Right lobe of liver (tissue), 6 donors: ENCODE data around the gene COG8. TPM values are rescaled to one million over a fixed set of nuclear protein-coding genes. Genes with fewer than 3 reads are reported as not detected.
A peak's percentile ranks its signal among the peaks of the same experiment; 100 is the strongest.
"Not testable (repeated sequence)": the region's sequence is repeated elsewhere in the genome, so short reads cannot be mapped to it uniquely, and the experiment has no call there.

Experiments
- ATAC-seq, 4 donors: fragments of 200-7000 bp; cut with Tn5 transposase; one replicate each; pipeline ENCODE4 v1.9.1; 2020; ENCODE audit warnings: mild to moderate bottlenecking in 4 of 4, moderate library complexity in 4 of 4
- DNase-seq, 3 donors: peaks; one replicate each; pipeline ENCODE4 v3.0.0-alpha.2; 2020
- H3K27ac ChIP-seq, 3 donors: fragments of 200-600 bp; one replicate each; pipeline ENCODE4 v1.8.0; 2022
- H3K27me3 ChIP-seq, 2 donors: fragments of 200-600 bp; one replicate each; pipeline ENCODE4 v1.8.0; 2022
- H3K36me3 ChIP-seq, 4 donors: fragments of 200-600 bp; sonication (generic) in 1 of 4; one replicate each; pipeline versions ENCODE4 v1.5.1 to v1.8.0; 2017 to 2022; ENCODE audit warnings: control low read depth in 1 of 4
- H3K4me1 ChIP-seq, 4 donors: fragments of 200-600 bp; sonication (generic) in 1 of 4; one replicate each; pipeline versions ENCODE4 v1.5.1 to v1.8.0; 2017 to 2022; ENCODE audit warnings: control low read depth in 1 of 4
- H3K4me3 ChIP-seq, 3 donors: fragments of 200-600 bp; one replicate each; pipeline ENCODE4 v1.8.0; 2022
- H3K9me3 ChIP-seq, 4 donors: fragments of 200-600 bp; sonication (generic) in 1 of 4; one replicate each; pipeline versions ENCODE4 v1.5.1 to v1.8.0; 2017 to 2022; ENCODE audit warnings: control low read depth in 1 of 4
- POLR2A ChIP-seq: fragments of 450-650 bp; IDR thresholded peaks from one replicate; pipeline ENCODE4 v1.6.1; 2017; ENCODE audit warnings: antibody characterized with exemption, mild to moderate bottlenecking
- WGBS: methylation state at CpG from one replicate; pipeline ENCODE4 v1.1.6; 2018; ENCODE audit warnings: low coverage, low lambda C conversion rate; ENCODE audit not compliant: insufficient coverage; ENCODE audit errors: missing lambda C conversion rate; 5-methylcytosine and 5-hydroxymethylcytosine counted together
- intact Hi-C, 2 donors: fragments of 100-400 bp; cut with DNase I; formaldehyde crosslinking; loops; one replicate each; pipeline versions ENCODE4 v1.11.2 to v1.14.1; 2022
- total RNA-seq, 6 experiments: library from RNA; depleted of rRNA in 2 of 6; stranded (reverse); fragments of >200 nt in 2 of 6; fragmentation: NEBNext Ultra II Directional in 3 of 6; extraction: Animal tissue kit (Norgen Biotek cat#: 25700) in 3 of 6; gene quantifications; one replicate each; pipeline versions ENCODE4 v1.1.0 to v1.2.4, GENCODE V29; 2016 to 2023
- TF ChIP-seq, protein P1 (sequence below), 4 donors: fragments of 200-600 bp in 3 of 4; fragments of 450-650 bp in 1 of 4; IDR thresholded peaks; one replicate each; pipeline versions ENCODE4 v1.5.1 to v1.8.0; 2016 to 2022; ENCODE audit warnings: antibody characterized with exemption in 4 of 4, mild to moderate bottlenecking in 2 of 4
- donor health status: DM: no; HTN: yes; CAD: no.
- donor health status: DM: no; HTN: no; CAD: no.
- donor health status: DM: no; HTN: no; CAD: no.
- donor health status: DM: no; HTN: yes; CAD: no.
- donor health status: DM: no; HTN: yes; CAD: no.

Gene COG8
- total RNA-seq, 6 experiments from 2014 or later = 16.0 to 35.5 (median 25.3) TPM

DNA sequence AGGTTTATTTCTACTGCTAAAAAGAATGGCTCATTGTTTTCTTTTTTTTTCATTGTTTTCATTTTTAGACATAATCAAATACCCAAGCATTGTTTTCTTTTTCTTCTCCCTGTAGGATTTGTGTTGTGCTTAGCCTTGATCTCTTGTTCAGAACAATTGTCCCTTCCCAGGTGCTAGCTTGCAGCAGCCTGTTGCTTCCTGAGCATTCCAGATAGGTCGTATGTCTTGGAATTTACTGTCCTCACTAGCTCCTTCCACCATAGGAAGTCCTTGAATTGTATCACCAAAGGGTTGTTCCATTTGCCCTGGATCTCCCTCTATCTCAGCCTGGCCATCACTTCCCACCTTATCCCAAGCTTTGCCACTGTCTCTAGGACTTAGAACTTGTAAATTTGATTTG is 38.2 kb downstream of the COG8 start:
- Histone ChIP-seq H3K27me3 (no peaks in the 10 kb centered on the region), H3K36me3 (peaks cover 0 to 27% (median 0%) of the 10 kb centered on the region in 4 donors)
- no CpG with 5 or more reads among the region's 1 CpG for WGBS

DNA sequence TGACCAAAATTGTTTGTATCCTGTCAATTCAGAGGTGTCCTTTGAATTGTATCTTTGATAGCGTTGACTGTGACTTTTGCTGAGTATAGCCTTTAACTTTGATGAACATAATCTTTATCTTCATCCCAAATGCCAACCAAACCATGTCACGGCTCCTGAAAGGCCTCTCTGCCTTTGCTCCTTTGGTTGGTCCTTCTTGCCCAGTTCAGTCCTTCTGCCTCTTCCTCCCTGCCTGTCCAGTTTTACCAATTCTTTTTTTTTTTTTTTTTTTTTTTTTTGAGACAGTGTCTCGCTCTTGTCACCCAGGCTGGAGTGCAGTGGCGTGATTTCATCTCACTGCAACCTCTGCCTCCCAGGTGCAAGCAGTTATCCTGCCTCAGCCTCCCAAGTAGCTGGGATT is 41.1 kb downstream of the COG8 start:
- Histone ChIP-seq H3K36me3 (peaks cover 0 to 27% (median 0%) of the 10 kb centered on the region in 4 donors), H3K27ac (no peak overlapping the region), H3K27me3 (no peaks in the 10 kb centered on the region), H3K4me3 (no peak overlapping the region), H3K9me3 (no peaks in the 10 kb centered on the region), H3K4me1 (no peaks in the 10 kb centered on the region)
- no peak for ATAC-seq
- WGBS = 90% methylated on average over 3 of the region's 4 CpGs
- TF ChIP-seq POLR2A = no peak
- TF ChIP-seq, protein P1, sequence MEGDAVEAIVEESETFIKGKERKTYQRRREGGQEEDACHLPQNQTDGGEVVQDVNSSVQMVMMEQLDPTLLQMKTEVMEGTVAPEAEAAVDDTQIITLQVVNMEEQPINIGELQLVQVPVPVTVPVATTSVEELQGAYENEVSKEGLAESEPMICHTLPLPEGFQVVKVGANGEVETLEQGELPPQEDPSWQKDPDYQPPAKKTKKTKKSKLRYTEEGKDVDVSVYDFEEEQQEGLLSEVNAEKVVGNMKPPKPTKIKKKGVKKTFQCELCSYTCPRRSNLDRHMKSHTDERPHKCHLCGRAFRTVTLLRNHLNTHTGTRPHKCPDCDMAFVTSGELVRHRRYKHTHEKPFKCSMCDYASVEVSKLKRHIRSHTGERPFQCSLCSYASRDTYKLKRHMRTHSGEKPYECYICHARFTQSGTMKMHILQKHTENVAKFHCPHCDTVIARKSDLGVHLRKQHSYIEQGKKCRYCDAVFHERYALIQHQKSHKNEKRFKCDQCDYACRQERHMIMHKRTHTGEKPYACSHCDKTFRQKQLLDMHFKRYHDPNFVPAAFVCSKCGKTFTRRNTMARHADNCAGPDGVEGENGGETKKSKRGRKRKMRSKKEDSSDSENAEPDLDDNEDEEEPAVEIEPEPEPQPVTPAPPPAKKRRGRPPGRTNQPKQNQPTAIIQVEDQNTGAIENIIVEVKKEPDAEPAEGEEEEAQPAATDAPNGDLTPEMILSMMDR (IDR thresholded peaks at IDR 0.05) = no peak
- DNase-seq = peak in 1 of 3 donors; percentile 8
- intact Hi-C loops = loop anchor here (10.0 kb wide), 2 partner anchors 123 to 143 kb away; no protein-coding TSS in a partner anchor

More for the DNA sequence above, 38.2 kb downstream of the COG8 start:
- DNase-seq (no peak), ATAC-seq (no peak)
- Histone ChIP-seq H3K4me1 (no peaks in the 10 kb centered on the region), H3K9me3 (no peaks in the 10 kb centered on the region), H3K4me3 (no peak overlapping the region), H3K27ac (no peak overlapping the region)
- intact Hi-C loops = no loop called here
- TF ChIP-seq, protein P1 (IDR thresholded peaks at IDR 0.05) = no peak
- TF ChIP-seq POLR2A = no peak

DNA sequence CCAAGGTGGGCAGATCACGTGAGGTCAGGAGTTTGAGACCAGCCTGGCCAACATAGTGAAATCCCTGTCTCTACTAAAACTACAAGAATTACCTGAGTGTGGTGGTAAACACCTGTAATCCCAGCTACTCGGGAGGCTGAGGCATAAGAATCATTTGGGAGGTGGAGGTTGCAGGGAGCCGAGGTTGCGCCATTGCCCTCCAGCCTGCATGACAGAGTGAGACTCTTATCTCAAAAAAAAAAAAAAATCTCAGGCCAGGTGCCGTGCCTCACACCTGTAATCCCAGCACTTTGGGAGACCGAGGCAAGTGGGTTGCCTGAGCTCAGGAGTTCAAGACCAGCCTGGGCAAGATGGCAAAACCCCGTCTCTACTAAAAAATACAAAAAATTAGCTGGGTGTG is 42.6 kb downstream of the COG8 start:
- not testable (repeated sequence) for H3K9me3 ChIP-seq, ATAC-seq, H3K27me3 ChIP-seq, H3K27ac ChIP-seq, H3K4me3 ChIP-seq, H3K4me1 ChIP-seq
- peaks cover 0 to 23% (median 0%) of the 10 kb centered on the region in 4 donors for H3K36me3 ChIP-seq
- DNase-seq = peak in 1 of 3 donors; percentile 13
- WGBS = 92% methylated on average over 6 of the region's 7 CpGs
- intact Hi-C loops = loop anchor here (10.0 kb wide), 2 partner anchors 122 to 142 kb away; no protein-coding TSS in a partner anchor

DNA sequence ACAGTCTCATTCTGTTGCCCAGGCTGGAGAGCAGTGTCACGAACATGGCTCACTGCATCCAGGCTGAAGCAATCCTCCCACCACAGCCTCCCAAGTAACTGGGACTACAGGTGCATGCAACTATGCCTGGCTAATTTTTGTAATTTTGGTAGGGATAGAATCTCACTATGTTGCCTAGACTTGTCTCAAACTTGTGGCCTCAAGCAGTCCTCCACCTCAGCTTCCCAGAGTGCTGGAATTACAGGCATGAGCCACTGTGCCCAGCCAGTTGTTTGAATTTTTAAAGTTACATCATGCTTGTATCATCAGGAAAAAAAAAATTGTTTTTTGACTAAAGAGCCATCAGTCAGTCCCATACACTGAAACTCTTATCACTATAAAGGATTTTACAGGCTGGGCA is 45.3 kb downstream of the COG8 start:
- no peak for DNase-seq
- intact Hi-C loops = loop anchor here (10.0 kb wide), 2 partner anchors 119 to 139 kb away; no protein-coding TSS in a partner anchor
- Histone ChIP-seq H3K4me1 (no peaks in the 10 kb centered on the region), H3K36me3 (no peaks in the 10 kb centered on the region), H3K27me3 (no peaks in the 10 kb centered on the region), H3K27ac (no peak overlapping the region), H3K9me3 (no peaks in the 10 kb centered on the region), H3K4me3 (no peak overlapping the region)
- TF ChIP-seq, protein P1 (IDR thresholded peaks at IDR 0.05) = no peak
- no peak for TF ChIP-seq POLR2A
- WGBS = 100% methylated on average over 1 of the region's 1 CpG
- no peak for ATAC-seq

DNA sequence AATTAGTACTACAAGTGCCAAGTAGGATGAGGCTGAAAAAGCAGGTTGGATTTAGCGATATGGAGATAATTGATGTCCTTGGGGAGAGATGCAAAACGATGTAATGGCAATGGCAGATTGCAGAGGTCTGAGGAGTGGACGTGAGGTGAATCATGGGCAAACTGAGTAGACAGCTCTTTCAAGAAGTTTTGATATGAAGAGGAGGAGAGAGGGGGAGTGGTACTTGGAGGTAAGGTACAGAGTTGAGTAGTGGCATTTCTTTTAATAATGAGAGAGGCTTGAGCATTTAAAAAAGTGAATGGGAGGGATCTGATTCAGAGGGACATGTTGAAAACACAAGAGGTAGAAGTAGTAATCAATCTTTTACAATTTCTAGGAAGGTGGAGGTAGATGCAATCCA is 46.0 kb downstream of the COG8 start:
- intact Hi-C loops = loop anchor here (10.0 kb wide), 2 partner anchors 119 to 139 kb away; no protein-coding TSS in a partner anchor
- no peak for TF ChIP-seq POLR2A
- TF ChIP-seq, protein P1 (IDR thresholded peaks at IDR 0.05) = no peak

DNA sequence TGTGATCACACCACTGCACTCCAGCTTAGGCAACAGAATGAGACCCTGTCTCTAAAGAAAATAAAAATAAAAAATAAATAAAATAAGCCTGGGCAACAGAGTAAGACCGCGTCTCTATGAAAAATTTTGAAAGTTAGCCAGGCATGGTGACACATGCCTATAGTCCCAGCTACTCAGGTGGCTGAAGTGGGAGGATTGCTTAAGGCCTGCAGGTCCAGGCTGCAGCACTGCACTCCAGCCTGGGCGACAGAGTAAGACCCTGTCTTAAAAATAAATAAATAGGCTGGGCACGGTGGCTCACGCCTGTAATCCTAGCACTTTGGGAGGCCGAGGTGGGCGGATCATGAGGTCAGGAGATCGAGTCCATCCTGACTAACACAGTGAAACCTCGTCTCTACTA is 47.7 kb downstream of the COG8 start:
- not testable (repeated sequence) for H3K36me3 ChIP-seq, H3K27ac ChIP-seq, ATAC-seq, H3K27me3 ChIP-seq, H3K4me3 ChIP-seq, H3K9me3 ChIP-seq
- intact Hi-C loops = loop anchor here (10.0 kb wide), 2 partner anchors 117 to 137 kb away; no protein-coding TSS in a partner anchor
- peaks cover 0 to 11% (median 0%) of the 10 kb centered on the region in 4 donors for H3K4me1 ChIP-seq
- WGBS = 91% methylated on average over 6 of the region's 9 CpGs
- DNase-seq = peak in 1 of 3 donors; percentile 16

More for the DNA sequence above, 46.0 kb downstream of the COG8 start:
- ATAC-seq (no peak), DNase-seq (no peak)
- WGBS = 70% methylated on average over 3 of the region's 3 CpGs
- H3K27me3 ChIP-seq = no peaks in the 10 kb centered on the region
- H3K27ac ChIP-seq = no peak overlapping the region
- H3K4me3 ChIP-seq = no peak overlapping the region
- no peaks in the 10 kb centered on the region for H3K4me1 ChIP-seq
- H3K36me3 ChIP-seq = no peaks in the 10 kb centered on the region
- no peaks in the 10 kb centered on the region for H3K9me3 ChIP-seq
